ENCODE results near the gene UBE2O. TPM values are rescaled to one million over a fixed set of nuclear protein-coding genes. Genes with fewer than 3 reads are reported as not detected.
"Not testable (repeated sequence)": the region's sequence is repeated elsewhere in the genome, so short reads cannot be mapped to it uniquely, and the experiment has no call there.

UBE2O gene
- total RNA-seq, 1 donor from 2014 or later = 31.1 TPM

GRCh38 chr17:76363107-76363842, 89.7 kb downstream of the UBE2O start:
- DNase-seq (ENCODE audit: low spot score) = no peak
- intact Hi-C loops (cut with DNase I) = no loop called here

DNA sequence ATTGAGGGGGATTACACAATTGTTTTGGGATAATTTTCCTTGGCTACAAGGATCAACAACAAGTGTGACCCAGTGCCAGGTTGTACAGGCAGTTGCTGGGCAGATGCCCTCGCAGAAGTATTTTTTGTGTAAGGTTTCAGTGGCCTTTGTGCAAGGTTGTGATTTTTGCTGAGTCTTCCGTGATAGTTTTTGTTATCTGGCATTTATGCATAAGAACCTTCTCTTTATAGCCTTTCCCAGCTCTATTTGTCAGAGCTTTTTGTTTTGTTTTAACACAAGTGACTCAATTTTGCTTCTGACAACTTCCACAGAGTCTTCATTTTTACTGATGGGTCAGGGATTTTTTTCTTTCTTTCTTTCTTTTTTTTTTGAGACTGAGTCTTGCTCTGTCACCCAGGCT, 92.5 kb downstream of the UBE2O start:
- no peak for DNase-seq (ENCODE audit: low spot score)
- intact Hi-C loops (cut with DNase I) = no loop called here

DNA sequence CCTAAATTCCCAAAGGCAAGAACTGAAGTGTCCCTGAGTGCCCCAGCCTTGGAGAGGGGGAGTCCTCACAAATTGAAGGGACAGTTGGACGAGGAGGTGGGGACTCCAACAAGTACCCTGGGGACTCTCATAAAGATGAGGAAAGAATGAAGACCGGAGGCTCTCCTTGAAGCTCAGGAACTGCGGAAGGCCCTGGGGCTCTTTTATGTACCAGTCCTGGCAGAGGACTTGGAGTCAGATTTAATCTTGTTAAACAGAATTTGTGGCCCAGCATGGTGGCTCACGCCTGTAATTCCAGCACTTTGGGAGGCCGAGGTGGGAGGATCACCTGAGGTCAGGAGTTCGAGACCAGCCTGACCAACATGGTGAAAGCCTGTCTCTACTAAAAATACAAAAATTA, 93.2 kb downstream of the UBE2O start:
- intact Hi-C loops (cut with DNase I); DNase-seq (ENCODE audit: low spot score): not testable (repeated sequence)

DNA sequence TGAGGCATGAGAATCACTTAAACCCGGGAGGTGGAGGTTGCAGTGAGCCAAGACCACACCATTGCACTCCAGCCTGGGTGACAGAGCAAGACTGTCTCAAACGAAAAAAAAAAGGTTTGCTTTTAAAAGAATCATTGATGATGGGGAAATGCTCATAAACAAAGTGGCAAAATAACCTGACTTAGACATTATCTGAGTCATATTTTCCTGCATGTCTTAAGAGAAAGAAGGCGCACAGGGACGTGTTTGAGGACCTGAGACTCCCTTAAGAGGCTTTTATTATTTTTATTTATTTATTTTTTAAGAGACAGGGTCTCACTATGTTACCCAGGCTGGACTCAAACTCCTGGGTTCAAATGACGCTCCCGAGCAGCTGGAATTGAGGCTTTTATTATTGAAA, 93.6 kb downstream of the UBE2O start:
- intact Hi-C loops (cut with DNase I) = no loop called here
- DNase-seq (ENCODE audit: low spot score) = no peak

GRCh38 chr17:76357597-76358158, 95.3 kb downstream of the UBE2O start:
- intact Hi-C loops (cut with DNase I) = no loop called here
- DNase-seq (ENCODE audit: low spot score) = no peak

GRCh38 chr17:76356803-76357456, 96.0 kb downstream of the UBE2O start:
- intact Hi-C loops (cut with DNase I) = no loop called here
- DNase-seq (ENCODE audit: low spot score) = no peak

- intact Hi-C loops (cut with DNase I) = loop anchor here (1.0 kb wide), 1 partner anchor 29 kb away; the partner anchor contains the start of gene SPHK1
- DNase-seq (ENCODE audit: low spot score) = no peak
Observed at GRCh38 chr17:76354747-76355310, 98.1 kb downstream of the UBE2O start.

DNA sequence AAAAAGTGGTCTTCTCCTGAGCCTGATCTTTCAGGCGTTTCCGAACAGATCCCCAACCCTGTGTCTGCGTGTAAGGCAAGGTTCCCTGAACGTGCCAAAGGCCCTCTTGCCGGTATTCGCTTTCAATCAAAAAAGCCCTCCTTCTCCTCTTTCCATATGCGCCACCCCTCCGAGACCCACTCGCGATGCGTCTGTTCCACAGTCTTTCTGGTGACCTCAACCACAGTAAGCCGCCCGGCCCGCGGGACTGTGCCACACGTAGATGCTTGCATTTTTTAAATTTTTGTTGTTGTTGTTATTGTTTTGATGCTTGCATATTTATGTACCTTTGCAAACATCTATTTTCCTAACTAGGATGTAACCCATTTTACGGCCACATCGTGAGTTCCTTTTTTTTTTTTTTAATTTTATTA, 98.6 kb downstream of the UBE2O start:
- intact Hi-C loops (cut with DNase I) = loop anchor here (1.0 kb wide), 1 partner anchor 30 kb away; the partner anchor contains the start of gene SPHK1
- DNase-seq (ENCODE audit: low spot score) = no peak

DNA sequence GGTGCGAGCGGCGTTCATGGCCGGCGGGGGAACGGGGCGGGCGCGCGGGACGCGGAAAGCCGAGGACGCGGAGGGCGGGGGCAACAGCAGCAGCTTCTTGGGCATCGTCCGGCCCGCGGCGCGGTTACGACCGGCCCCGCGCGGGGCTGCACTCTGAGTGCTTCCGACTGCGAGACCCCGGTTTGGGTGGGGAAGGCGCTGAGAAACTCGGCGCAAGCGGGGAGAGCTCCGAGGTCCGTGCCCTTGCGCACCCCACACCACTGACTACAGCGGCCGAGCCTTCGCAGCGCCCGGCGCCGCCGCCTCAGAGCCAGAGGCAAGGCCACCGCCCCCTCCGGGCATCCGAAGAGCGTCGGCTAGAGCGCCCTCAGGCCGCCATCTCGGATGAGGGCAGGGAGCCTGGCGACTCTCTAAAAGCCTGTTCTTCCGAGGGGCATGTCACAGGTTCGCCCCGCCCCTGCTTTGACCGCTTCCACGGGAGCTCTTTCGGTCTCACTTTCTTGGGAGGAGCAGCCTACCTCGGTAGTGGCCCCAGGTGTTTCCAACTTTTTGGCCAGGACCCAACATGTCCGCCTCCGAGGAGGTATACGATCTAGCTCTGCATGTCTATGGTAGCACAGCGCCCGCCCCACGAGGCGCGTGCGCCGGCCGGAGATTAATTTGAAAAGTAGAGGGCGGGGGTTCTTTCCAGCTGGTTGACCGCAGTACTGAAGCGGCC, 99.2 kb downstream of the UBE2O start, which contains the start of gene PRPSAP1:
Gene PRPSAP1, minus strand, starts transcription at position 318 of the 718 bp plus-strand sequence. Its CDS starts 213 bp downstream, at position 105.
- intact Hi-C loops (cut with DNase I) = loop anchor here (1.0 kb wide), 1 partner anchor 31 kb away; the partner anchor contains the start of gene SPHK1
- DNase-seq (ENCODE audit: low spot score) = peak; percentile 94

- no peak for DNase-seq (ENCODE audit: low spot score)
- intact Hi-C loops (cut with DNase I) = no loop called here
Observed at GRCh38 chr17:76353004-76353598, 99.9 kb downstream of the UBE2O start.

DNA sequence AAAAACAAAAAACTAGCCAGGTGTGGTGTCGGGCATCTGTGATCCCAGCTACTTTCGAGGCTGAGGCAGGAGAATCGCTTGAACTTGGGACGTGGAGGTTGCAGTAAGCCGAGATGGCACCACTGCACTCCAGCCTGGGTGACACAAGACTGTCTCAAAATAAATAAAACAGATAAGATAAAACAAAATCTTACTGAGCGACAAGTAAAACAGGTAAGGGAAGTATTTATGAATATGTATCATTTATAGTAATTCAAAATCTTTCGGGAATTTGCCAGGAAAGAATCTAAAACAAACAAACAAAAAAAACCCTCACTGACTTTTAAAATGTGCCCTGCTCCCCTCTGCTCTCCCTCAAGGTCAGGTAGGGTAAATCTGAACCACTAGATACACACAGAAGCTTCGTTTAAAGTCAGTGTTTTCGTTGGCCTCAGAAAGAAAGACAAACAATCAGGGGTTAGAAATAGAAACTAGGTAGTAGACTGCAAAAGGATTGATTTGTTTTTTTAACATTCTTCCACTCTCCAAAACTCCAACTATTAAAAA, 101.4 kb downstream of the UBE2O start:
- intact Hi-C loops (cut with DNase I) = no loop called here

DNA sequence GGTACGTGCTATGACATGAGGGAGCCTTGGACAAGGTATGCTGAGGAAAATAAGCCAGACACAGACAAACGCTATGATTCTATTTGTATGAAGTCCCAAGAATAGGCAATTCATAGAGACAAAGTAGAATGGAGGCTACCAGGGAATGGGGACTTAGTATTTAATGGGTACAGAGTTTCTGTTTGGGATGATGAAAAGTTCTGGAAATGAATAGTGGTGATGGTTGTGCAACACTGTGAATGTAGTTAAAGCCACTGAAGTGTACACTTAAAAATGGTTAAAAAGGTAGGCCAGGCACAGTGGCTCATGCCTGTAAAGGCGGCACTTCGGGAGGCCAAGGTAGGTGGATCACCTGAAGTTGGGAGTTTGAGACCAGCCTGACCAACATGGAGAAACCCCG, 102.5 kb downstream of the UBE2O start:
- no peak for DNase-seq (ENCODE audit: low spot score)
- intact Hi-C loops (cut with DNase I) = no loop called here

More for the DNA sequence above, 101.4 kb downstream of the UBE2O start:
- no peak for DNase-seq (ENCODE audit: low spot score)

GRCh38 chr17:76346936-76347335, 106.0 kb downstream of the UBE2O start:
- DNase-seq (ENCODE audit: low spot score); intact Hi-C loops (cut with DNase I): not testable (repeated sequence)

DNA sequence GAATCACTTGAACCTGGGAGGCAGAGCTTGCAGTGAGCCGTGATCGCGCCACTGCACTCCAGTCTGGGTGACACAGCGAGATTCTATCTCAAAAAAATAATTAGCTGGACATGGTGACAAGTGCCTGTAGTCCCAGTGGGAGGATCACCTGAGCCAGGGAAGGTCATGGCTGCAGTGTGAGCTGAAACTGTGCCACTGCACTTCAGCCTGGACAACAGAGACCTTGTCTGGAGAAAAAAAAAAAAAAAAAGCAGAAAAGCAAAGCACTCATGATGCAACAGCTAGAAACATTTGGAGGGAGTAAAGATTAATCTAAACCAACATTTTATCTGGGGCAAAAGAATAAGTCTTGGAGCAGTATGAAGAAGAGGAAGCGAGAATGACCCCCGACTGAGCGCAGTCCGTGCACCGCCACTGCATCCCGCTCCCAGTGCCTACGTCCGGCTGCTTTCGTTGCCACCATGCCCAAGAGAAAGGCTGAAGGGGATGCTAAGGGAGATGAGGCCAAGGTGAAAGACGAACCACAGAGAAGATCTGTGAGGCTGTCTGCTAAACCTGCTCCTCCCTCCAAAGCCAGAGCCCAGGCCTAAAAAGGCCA, 107.5 kb downstream of the UBE2O start:
- intact Hi-C loops (cut with DNase I) = no loop called here

DNA sequence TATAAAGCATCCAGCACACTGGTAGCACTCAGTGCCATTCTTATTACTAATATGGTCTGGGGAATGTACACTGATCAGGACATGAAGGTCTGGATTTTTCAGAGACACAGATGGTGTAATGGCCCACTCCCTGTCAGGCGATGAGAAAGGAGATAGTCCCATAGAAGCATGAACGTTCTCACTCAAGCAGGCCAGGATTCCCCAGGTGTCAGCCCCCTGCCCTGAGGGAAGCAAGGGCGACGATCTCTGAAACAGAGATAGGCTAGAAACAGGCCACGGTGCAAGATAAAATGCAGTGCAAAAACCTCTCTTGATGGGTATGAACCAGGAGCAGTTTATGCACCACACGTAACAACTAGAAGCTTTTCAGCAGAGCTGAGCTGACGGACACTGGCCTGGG, 109.8 kb downstream of the UBE2O start:
- intact Hi-C loops (cut with DNase I) = no loop called here
- no peak for DNase-seq (ENCODE audit: low spot score)

More for the DNA sequence above, 107.5 kb downstream of the UBE2O start:
- DNase-seq (ENCODE audit: low spot score) = no peak

- DNase-seq (ENCODE audit: low spot score) = no peak
- intact Hi-C loops (cut with DNase I) = no loop called here
Observed at GRCh38 chr17:76341301-76341700, 111.7 kb downstream of the UBE2O start.
